ENCODE data around the gene ZNF107.
"Not testable (repeated sequence)": the region's sequence is repeated elsewhere in the genome, so short reads cannot be mapped to it uniquely, and the experiment has no call there.

DNA sequence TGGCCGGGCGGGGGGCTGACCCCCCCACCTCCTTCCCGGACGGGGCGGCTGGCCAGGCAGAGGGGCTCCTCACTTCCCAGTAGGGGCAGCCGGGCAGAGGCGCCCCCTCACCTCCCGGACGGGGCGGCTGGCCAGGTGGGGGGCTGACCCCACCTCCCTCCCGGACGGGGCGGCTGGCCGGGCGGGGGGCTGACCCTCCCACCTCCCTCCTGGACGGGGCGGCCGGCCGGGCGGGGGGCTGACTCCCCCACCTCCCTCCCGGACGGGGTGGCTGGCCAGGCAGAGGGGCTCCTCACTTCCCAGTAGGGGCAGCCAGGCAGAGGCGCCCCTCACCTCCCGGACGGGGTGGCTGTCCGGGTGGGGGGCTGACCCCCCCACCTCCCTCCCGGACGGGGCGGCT lies 72.5 kb downstream of the ZNF107 start:
- TF ChIP-seq, protein P1, sequence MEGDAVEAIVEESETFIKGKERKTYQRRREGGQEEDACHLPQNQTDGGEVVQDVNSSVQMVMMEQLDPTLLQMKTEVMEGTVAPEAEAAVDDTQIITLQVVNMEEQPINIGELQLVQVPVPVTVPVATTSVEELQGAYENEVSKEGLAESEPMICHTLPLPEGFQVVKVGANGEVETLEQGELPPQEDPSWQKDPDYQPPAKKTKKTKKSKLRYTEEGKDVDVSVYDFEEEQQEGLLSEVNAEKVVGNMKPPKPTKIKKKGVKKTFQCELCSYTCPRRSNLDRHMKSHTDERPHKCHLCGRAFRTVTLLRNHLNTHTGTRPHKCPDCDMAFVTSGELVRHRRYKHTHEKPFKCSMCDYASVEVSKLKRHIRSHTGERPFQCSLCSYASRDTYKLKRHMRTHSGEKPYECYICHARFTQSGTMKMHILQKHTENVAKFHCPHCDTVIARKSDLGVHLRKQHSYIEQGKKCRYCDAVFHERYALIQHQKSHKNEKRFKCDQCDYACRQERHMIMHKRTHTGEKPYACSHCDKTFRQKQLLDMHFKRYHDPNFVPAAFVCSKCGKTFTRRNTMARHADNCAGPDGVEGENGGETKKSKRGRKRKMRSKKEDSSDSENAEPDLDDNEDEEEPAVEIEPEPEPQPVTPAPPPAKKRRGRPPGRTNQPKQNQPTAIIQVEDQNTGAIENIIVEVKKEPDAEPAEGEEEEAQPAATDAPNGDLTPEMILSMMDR (IDR thresholded peaks at IDR 0.05), result not testable (repeated sequence)
- TF ChIP-seq EZH2 (IDR thresholded peaks at IDR 0.05; ENCODE audit: borderline replicate concordance, insufficient read depth, low read depth, low read length, poor library complexity, severe bottlenecking), result not testable (repeated sequence)

Measured in B cell (primary cell).